Neuronal stem cell (in vitro differentiated cells): ENCODE data around the gene CUBN.

ENCODE experiments used
- DNase-seq: peaks from one replicate; pipeline ENCODE4 v3.0.0-alpha.2; 2013; ENCODE audit warnings: low spot score
- H2AFZ ChIP-seq: one replicate; pipeline ENCODE4 v1.6.1; 2013; ENCODE audit warnings: mild to moderate bottlenecking, low read length, inconsistent platforms
- H2AK5ac ChIP-seq: 2 replicates; pipeline ENCODE4 v1.6.1; 2013; ENCODE audit warnings: low read depth, mild to moderate bottlenecking, inconsistent platforms, low read length, moderate library complexity, mixed read lengths
- H2BK120ac ChIP-seq: 2 replicates; pipeline ENCODE4 v1.6.1; 2013; ENCODE audit warnings: low read depth, mild to moderate bottlenecking, inconsistent platforms, low read length, moderate library complexity, mixed read lengths
- H2BK12ac ChIP-seq: one replicate; pipeline ENCODE4 v1.6.1; 2013; ENCODE audit warnings: low read length, inconsistent platforms
- H2BK15ac ChIP-seq: 2 replicates; pipeline ENCODE4 v1.6.1; 2013; ENCODE audit warnings: mild to moderate bottlenecking, low read length, inconsistent platforms, mixed read lengths
- H2BK5ac ChIP-seq: one replicate; pipeline ENCODE4 v1.6.1; 2013; ENCODE audit warnings: inconsistent platforms, mild to moderate bottlenecking, low read length, moderate library complexity
- H3K14ac ChIP-seq: one replicate; pipeline ENCODE4 v1.6.1; 2013; ENCODE audit warnings: low read length, inconsistent platforms
- H3K18ac ChIP-seq: 2 replicates; pipeline ENCODE4 v1.6.1; 2013; ENCODE audit warnings: low read length, inconsistent platforms
- H3K23ac ChIP-seq: 2 replicates; pipeline ENCODE4 v1.6.1; 2013; ENCODE audit warnings: low read depth, mild to moderate bottlenecking, mixed read lengths, low read length, inconsistent platforms; ENCODE audit not compliant: poor library complexity
- H3K27ac ChIP-seq: replicated peaks from 3 replicates; pipeline ENCODE4 v1.5.1; 2013; ENCODE audit warnings: low read length, inconsistent platforms
- H3K27me3 ChIP-seq, 3 experiments: 2 replicates each; pipeline ENCODE4 v1.6.1; 2013; ENCODE audit warnings: low read length in 3 of 3, mild to moderate bottlenecking in 2 of 3, inconsistent platforms in 1 of 3, low read depth in 1 of 3, mixed read lengths in 1 of 3, moderate library complexity in 1 of 3; ENCODE audit not compliant: control insufficient read depth in 3 of 3, insufficient read depth in 3 of 3
- H3K36me3 ChIP-seq, 2 donors: replicated peaks in 1 of 2; 2 replicates each; pipeline ENCODE4 v1.6.1; 2013; ENCODE audit warnings: low read length in 2 of 2; ENCODE audit not compliant: control insufficient read depth in 2 of 2, insufficient read depth in 2 of 2
- H3K4ac ChIP-seq: 2 replicates; pipeline ENCODE4 v1.6.1; 2013; ENCODE audit warnings: inconsistent platforms, mild to moderate bottlenecking, low read length, moderate library complexity
- H3K4me1 ChIP-seq, 2 donors: 1 replicate in 1 of 2; 2 replicates in 1 of 2; pipeline ENCODE4 v1.6.1; 2013; ENCODE audit warnings: low read length in 2 of 2, low read depth in 1 of 2; ENCODE audit not compliant: control insufficient read depth in 2 of 2, insufficient read depth in 1 of 2
- H3K4me2 ChIP-seq: one replicate; pipeline ENCODE4 v1.6.1; 2013; ENCODE audit warnings: mild to moderate bottlenecking, low read length, inconsistent platforms; ENCODE audit not compliant: insufficient read depth, poor library complexity, severe bottlenecking
- H3K4me3 ChIP-seq, 2 donors: 2 replicates each; pipeline ENCODE4 v1.5.1; 2013; ENCODE audit warnings: low read length in 2 of 2, mild to moderate bottlenecking in 2 of 2, inconsistent platforms in 1 of 2, moderate library complexity in 1 of 2
- H3K79me1 ChIP-seq: one replicate; pipeline ENCODE4 v1.6.1; 2013; ENCODE audit warnings: low read depth, mild to moderate bottlenecking, inconsistent platforms, low read length, moderate library complexity
- H3K9ac ChIP-seq: one replicate; pipeline ENCODE4 v1.6.1; 2013; ENCODE audit warnings: mild to moderate bottlenecking, low read depth, low read length, inconsistent platforms; ENCODE audit not compliant: poor library complexity
- H3K9me3 ChIP-seq, 2 donors: replicated peaks in 1 of 2; 2 replicates each; pipeline versions ENCODE3 to v1.6.1; 2013; ENCODE audit warnings: low read length in 2 of 2, mild to moderate bottlenecking in 2 of 2, inconsistent platforms in 1 of 2, low read depth in 1 of 2, mixed read lengths in 1 of 2, moderate library complexity in 1 of 2; ENCODE audit not compliant: control insufficient read depth in 2 of 2, insufficient read depth in 1 of 2
- H4K8ac ChIP-seq: one replicate; pipeline ENCODE4 v1.6.1; 2013; ENCODE audit warnings: low read depth, mild to moderate bottlenecking, inconsistent platforms, low read length, moderate library complexity
- H4K91ac ChIP-seq: one replicate; pipeline ENCODE4 v1.6.1; 2013; ENCODE audit warnings: low read length, low read depth, mild to moderate bottlenecking, inconsistent platforms; ENCODE audit not compliant: poor library complexity
- WGBS, 2 donors: extraction: QIAGEN DNeasy Blood & Tissue Kit; methylation state at CpG; one replicate each; pipeline ENCODE4 v1.1.7; 2013; ENCODE audit warnings: missing lambda C conversion rate in 2 of 2, mixed read lengths in 1 of 2; ENCODE audit not compliant: insufficient read length in 2 of 2, insufficient replicate concordance in 1 of 2; ENCODE audit errors: extremely low coverage in 2 of 2; 5-methylcytosine and 5-hydroxymethylcytosine counted together

CUBN gene

DNA sequence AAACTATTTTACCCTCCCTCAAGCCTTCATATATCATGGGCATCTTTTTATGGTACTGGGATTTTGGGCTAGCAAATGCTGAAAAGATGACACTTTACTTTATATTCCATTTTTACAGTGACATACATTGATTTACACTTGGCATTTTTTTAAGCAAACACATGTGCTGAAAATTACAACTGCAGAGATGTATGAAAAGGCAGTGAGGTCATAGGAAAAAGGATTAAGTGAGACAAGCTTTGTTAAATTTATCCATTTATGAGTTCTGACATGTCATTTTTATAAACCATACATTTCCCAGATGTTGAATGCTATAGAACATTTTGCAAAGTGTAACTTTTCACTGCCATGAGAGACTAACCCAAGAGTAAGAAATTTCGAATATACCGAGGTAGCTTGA, 243.6 kb downstream of the CUBN start:
- Histone ChIP-seq H3K27ac (no peak overlapping the region), H2AK5ac (no peak overlapping the region), H3K14ac (no peak overlapping the region), H3K4me2 (no peak overlapping the region), H3K9me3 (peaks cover 0 to 3% of the 10 kb centered on the region in 2 donors), H4K8ac (no peak overlapping the region), H3K4me3 (no peak overlapping the region), H3K18ac (no peak overlapping the region), H3K27me3 (no peaks in the 10 kb centered on the region), H3K23ac (no peak overlapping the region), H3K9ac (no peak overlapping the region), H3K4me1 (no peaks in the 10 kb centered on the region), H3K36me3 (no peaks in the 10 kb centered on the region), H2BK120ac (no peak overlapping the region), H3K79me1 (no peaks in the 10 kb centered on the region), H2AFZ (no peak overlapping the region), H2BK15ac (no peak overlapping the region), H3K4ac (no peak overlapping the region), H2BK12ac (no peak overlapping the region), H2BK5ac (no peak overlapping the region), H4K91ac (no peak overlapping the region)
- no peak for DNase-seq
- no CpG with 5 or more reads among the region's 2 CpGs for whole genome bisulfite sequencing, 2 donors

DNA sequence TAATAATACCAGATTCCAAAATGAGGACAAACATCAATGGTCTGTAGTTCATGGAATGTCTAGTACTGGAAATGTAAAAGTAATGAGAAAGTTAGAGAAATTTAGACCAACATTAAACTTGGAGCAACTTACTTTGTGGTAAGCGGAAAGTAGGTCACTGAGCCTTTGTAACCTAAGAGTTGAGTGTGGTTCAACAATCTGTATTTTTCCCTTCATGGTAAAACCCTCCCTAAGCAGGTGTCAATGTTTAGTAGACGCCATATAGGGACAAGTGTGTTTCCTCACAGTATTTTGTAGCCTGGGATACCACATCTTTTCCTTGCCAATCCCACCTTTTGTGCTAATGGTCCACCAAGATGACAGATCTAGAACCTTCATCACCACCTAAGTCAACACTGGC, 245.1 kb downstream of the CUBN start:
- no peak for DNase-seq
- Histone ChIP-seq H3K14ac (no peak overlapping the region), H3K4me3 (no peak overlapping the region), H2AFZ (no peak overlapping the region), H3K36me3 (no peaks in the 10 kb centered on the region), H4K8ac (no peak overlapping the region), H3K9me3 (peaks cover 0 to 3% of the 10 kb centered on the region in 2 donors), H2AK5ac (no peak overlapping the region), H3K79me1 (no peaks in the 10 kb centered on the region), H2BK15ac (no peak overlapping the region), H2BK12ac (no peak overlapping the region), H3K23ac (no peak overlapping the region), H3K4me2 (no peak overlapping the region), H3K27me3 (no peaks in the 10 kb centered on the region), H3K4me1 (no peaks in the 10 kb centered on the region), H2BK5ac (no peak overlapping the region), H3K18ac (no peak overlapping the region), H3K9ac (no peak overlapping the region), H3K27ac (no peak overlapping the region), H2BK120ac (no peak overlapping the region), H3K4ac (no peak overlapping the region), H4K91ac (no peak overlapping the region)
- no CpG with 5 or more reads among the region's 2 CpGs for WGBS, 2 donors

DNA sequence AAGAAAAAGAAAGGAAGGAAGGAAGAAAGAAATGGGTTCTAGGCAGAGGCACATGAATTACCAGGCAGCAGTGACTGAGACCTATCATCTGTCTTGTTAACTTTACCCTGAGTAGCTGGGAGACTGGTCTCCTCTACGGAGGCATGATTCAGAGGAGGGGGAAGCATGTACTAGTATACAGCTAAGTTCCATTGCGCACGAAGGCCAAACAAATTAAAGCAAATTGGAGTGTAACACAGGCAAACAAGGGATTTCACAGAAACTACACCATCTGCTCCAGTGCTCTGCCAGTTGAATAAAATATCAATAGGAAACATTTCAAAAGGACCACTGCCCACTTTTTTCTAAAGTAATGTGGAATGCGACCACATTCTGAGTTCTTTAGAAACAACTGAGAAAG, 246.5 kb downstream of the CUBN start:
- Histone ChIP-seq H3K18ac (no peak overlapping the region), H2BK12ac (no peak overlapping the region), H2AFZ (peak overlapping the region; percentile 45), H2BK5ac (no peak overlapping the region), H3K27me3 (no peaks in the 10 kb centered on the region), H3K4me1 (no peaks in the 10 kb centered on the region), H3K79me1 (no peaks in the 10 kb centered on the region), H3K27ac (no peak overlapping the region), H4K91ac (no peak overlapping the region), H3K4me2 (no peak overlapping the region), H3K9me3 (peaks cover 0 to 3% of the 10 kb centered on the region in 2 donors), H4K8ac (no peak overlapping the region), H2AK5ac (no peak overlapping the region), H2BK15ac (no peak overlapping the region), H3K9ac (no peak overlapping the region), H3K4me3 (no peak overlapping the region), H3K23ac (no peak overlapping the region), H3K14ac (no peak overlapping the region), H2BK120ac (no peak overlapping the region), H3K36me3 (no peaks in the 10 kb centered on the region), H3K4ac (no peak overlapping the region)
- no CpG with 5 or more reads among the region's 4 CpGs for WGBS, 2 donors
- DNase-seq = no peak

DNA sequence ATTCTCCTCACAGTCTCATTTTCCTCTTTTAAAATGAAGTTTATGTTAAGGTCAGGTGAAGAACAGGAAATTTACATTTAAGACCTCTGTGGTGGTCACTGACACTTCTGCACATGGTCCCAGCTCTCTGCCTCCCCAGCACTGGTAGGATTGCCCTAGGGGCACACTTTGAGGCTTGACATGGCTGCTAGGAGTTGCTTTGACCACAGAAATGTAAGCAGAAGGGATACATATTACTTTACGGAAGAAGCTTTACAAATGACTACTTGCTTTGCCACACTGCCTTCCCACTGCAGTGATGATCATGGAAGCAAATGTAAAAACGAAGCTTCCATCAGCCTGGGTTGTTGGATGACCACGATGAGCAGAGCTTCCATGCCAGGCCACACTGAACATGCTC, 259.3 kb downstream of the CUBN start:
- Histone ChIP-seq H3K27me3 (no peaks in the 10 kb centered on the region), H3K18ac (no peak overlapping the region), H3K14ac (no peak overlapping the region), H3K9me3 (no peaks in the 10 kb centered on the region), H2BK5ac (no peak overlapping the region), H4K91ac (no peak overlapping the region), H3K4me3 (no peak overlapping the region), H3K36me3 (no peaks in the 10 kb centered on the region), H2BK15ac (no peak overlapping the region), H4K8ac (no peak overlapping the region), H3K79me1 (no peaks in the 10 kb centered on the region), H3K27ac (no peak overlapping the region), H2BK12ac (no peak overlapping the region), H3K4ac (no peak overlapping the region), H2AFZ (no peak overlapping the region), H3K23ac (no peak overlapping the region), H3K4me1 (peaks cover 5 to 16% of the 10 kb centered on the region in 2 donors), H2AK5ac (no peak overlapping the region), H3K9ac (no peak overlapping the region), H3K4me2 (no peak overlapping the region), H2BK120ac (no peak overlapping the region)
- no CpG with 5 or more reads among the region's 3 CpGs for WGBS, 2 donors
- no peak for DNase-seq
